ENCODE measurements around the gene TTBK1.

The TTBK1 gene

DNA sequence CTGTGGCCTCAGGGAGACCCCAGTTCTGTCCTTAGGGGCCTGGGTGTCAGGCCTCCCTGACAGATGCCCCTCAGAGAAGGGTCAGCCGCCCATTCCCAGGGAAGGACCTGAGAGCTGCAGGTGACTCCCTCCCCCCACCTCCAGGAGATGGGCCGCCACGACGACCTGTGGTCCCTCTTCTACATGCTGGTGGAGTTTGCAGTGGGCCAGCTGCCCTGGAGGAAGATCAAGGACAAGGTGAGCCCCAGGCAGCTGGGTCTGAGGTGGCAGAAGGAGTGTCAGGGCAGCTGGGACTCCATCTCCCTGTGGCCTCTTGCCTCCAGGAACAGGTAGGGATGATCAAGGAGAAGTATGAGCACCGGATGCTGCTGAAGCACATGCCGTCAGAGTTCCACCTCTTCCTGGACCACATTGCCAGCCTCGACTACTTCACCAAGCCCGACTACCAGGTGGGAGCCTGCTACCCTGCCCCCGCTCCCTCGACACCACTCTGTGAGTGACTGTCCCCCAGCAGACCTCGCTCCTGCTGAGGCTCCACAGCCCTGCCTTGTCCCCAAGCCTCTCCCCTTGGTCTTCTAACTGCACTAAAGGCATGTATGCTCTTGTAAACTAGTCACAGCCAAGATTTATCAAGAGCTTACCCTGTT, 12.2 kb downstream of the TTBK1 start:
- no peak for DNase-seq (ENCODE audit: low read depth, low spot score)

DNA sequence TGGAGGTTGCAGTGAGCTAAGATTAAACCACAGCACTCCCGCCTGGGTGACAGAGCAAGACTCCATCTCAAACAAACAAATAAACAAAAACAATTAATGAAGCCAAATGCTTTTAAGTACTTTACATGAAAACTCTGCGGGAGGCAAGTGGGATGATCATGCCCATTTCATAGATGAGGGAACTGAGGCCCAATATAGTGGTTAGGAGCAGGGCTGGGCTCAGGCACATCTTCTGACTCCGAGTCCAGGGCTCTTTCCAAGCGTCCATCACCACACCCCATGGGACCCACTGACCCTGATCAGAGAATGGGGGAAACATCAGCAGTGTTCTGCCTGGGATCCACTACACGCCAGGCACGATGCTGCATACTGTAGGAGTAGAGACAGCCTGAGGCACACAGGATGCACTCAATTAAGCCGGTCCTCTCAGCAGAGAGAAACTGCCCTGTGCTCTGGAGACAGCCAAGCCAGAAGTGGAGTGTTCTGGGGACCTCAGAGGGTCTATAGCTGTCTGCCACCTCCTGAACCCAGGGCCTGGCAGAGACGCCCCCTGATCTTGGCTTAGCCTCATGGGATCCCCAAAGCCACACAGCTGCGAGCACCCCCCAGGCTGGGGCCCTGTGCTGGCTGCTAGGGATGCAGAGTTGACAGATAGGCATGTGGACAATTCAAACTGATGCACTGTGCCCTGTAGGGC, 13.5 kb downstream of the TTBK1 start:
- DNase-seq (ENCODE audit: low read depth, low spot score) = no peak

DNA sequence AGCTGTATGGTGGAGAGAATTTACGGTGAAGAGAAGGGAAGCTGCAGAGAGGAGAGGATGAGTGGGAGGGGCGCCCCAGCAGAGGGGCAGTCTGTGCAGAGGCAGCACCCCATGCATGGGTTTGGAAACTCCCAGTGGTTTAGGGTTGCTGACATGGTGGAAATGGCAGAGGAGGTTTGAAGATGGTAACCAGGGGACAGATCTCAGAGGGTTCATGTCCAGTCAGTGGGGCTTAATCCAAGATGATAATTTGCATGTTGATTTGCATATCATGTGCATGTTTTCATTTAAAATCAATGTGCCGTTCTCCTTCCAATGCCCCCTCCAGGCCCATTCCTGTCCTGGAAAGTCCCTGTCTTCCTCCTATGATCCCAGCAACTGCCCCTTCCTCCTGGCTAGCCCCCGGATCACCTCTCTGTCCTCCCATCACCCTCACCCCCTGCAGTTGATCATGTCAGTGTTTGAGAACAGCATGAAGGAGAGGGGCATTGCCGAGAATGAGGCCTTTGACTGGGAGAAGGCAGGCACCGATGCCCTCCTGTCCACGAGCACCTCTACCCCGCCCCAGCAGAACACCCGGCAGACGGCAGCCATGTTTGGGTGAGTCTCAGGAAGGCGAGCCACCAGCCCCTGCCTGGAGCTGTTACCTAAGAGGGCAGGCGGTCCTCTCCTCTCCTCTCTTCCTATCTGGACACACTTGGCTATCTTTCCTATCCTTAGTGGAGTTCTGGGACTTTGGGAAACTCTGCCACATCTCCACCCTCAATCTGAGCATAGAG, 14.3 kb downstream of the TTBK1 start:
- DNase-seq (ENCODE audit: low read depth, low spot score) = no peak

DNA sequence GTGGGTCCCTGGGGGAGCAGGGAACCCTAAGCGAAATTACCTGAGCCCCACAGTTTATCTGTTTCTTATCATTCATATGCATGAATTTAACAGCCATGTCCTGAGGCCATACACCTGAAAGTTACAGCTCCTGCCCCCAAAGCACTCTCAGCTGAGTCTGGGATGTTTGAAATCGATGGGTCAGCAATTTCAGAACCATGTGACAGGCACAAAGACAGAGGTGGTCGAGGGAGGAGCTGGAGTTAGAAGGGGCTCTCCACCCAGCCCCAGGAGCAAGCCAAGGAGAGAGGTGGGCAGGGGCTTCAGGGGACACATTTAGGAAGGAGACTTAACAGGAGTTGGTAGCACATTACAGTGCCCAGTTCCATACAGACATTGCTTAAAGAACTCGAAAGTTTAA, 14.9 kb downstream of the TTBK1 start:
- no peak for DNase-seq (ENCODE audit: low read depth, low spot score)

DNA sequence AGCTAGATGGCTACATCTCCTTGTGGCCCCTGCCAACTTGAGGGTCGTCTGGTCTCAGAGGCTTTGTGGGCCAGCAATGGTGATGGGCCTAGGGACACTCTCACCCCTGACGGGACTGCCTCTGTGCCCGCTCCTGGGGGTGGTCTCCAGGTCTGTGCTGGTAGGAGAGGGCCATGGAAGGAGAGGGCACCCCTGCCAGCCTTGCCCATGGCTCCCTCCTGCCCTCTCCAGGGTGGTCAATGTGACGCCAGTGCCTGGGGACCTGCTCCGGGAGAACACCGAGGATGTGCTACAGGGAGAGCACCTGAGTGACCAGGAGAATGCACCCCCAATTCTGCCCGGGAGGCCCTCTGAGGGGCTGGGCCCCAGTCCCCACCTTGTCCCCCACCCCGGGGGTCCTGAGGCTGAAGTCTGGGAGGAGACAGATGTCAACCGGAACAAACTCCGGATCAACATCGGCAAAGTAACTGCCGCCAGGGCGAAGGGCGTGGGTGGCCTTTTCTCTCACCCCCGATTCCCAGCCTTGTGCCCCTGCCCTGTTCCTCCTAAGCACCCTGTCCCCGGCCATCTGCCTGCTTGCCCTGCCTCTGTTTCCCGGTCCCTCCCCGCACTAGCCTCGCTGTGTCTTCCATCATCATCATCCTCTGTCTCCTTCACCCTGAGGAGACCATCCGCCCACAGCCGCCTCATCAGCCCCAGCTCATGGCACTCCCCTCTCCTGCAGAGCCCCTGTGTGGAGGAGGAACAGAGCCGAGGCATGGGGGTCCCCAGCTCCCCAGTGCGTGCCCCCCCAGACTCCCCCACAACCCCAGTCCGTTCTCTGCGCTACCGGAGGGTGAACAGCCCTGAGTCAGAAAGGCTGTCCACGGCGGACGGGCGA, 15.8 kb downstream of the TTBK1 start:
- no peak for DNase-seq (ENCODE audit: low read depth, low spot score)

DNA sequence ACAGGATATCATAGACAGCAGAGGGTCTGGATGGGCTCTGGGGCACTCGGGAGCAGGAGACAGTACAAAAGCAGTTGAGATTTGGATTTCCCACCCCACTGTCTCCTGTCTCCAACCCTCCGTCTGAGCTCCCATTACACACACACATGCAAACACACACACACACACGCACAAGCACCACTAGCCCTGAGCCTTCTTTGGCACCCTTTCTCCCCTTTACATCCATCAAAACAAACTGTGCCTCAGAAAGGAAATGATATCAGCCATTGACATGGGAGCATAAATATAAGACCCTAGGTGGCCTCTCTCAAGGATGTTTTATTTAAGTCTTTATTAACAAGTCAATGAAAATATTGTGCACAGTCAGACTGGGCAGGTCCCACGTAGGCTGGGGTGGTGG, 17.5 kb downstream of the TTBK1 start:
- DNase-seq (ENCODE audit: low read depth, low spot score) = no peak

DNA sequence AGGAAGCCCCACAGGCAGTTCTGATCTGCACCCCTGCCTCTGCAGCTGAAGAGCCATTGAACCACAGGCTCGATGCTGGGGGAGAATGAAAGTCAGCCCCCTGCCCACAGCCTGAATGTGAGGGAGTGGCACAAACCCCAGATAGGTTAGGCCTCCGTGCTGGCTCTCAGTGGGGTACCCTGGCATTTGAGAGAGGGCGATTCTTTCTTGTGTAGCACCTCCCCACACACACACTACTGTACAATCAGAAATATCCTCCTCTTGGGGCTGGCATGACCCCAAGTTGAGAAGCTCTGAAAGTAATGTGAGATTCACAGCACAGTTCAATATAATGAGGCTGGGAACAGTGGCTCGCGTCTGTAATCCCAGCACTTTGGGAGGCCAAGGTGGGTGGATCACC, 17.9 kb downstream of the TTBK1 start:
- DNase-seq (ENCODE audit: low read depth, low spot score) = no peak

DNA sequence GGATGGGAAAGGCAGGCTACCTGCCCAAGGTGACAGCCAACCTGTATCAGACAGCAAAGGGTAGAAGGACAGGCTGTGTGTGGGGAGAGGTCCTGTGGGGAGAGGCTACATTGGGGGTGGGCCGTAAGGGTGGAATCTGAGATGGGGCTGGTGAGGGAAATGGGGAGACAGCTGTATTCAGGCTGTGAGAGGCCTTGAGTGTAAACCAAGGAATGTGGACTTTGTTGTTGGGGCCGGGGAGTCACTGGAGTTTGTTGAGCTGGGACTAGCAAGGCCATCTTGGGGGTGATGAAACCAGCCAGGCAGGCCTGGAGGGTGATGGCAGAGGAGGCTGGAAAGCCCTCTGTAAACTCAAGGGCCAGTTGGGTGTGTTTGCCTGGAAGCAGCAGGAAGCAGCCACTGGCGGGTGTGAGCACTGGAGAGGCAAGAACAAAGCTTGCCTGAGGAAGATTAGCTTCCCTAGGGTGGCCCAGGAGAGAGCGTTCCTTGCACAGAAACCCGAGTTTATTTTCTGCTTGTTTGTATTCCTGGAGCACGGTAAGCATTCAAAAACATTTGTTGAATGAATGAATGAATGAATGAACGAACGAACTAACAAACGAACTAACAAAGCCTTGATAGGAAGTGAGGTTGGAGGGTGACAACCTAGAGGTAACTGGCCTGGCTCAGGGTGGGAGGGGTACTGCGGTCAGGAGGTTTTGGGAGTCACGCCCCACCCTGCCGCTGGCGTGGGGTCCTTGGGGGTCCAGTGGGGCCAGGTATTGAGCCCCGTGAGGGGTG, 18.9 kb downstream of the TTBK1 start:
- no peak for DNase-seq (ENCODE audit: low read depth, low spot score)

DNA sequence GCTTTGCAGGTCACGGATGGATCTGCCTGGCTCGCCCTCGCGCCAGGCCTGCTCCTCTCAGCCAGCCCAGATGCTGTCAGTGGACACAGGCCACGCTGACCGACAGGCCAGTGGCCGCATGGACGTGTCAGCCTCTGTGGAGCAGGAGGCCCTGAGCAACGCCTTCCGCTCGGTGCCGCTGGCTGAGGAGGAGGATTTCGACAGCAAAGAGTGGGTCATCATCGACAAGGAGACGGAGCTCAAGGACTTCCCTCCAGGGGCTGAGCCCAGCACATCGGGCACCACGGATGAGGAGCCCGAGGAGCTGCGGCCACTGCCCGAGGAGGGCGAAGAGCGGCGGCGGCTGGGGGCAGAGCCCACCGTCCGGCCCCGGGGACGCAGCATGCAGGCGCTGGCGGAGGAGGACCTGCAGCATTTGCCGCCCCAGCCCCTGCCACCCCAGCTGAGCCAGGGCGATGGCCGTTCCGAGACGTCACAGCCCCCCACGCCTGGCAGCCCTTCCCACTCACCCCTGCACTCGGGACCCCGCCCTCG, 19.6 kb downstream of the TTBK1 start:
- no peak for DNase-seq (ENCODE audit: low read depth, low spot score)

DNA sequence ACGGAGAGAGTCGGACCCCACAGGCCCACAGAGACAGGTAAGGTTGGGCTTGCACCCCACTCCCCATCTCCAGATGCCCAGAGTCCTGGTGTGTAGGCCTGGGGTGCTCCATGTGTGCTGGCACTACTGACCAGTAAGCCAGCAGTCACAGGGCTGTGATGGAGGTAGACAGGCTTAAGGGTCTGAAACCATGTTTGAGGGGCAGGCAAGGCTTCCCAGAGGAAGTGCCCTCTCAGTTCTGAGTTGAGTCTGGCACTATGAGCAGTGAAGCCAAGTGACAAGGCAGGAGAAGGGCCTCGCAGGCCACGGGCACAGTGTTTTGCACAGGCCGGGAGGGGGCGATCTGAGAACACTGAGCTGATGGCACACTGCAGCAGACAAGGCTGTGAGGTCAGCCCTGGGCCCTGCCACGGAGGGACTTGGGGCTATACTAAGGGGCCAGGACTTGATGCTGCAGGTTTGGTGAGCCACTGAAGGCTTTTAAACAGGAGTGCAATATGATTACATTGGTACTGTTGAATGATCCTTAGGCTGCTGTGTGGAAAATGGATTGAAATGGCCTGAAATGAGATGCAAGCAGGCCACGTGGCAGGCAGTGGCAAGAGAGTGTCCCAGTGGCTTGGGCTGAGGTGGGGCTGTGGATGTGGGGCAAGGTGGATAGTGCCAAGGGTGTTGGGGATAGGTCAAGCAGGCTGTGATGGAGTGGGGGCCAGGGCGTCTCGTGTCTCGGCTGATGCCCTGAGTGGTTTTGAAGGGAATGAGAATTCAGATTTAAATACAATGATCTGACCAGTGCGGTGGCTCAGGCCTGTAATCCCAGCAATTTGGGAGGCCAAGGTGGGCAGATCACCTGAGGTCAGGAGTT, 20.3 kb downstream of the TTBK1 start:
- DNase-seq (ENCODE audit: low read depth, low spot score) = no peak

DNA sequence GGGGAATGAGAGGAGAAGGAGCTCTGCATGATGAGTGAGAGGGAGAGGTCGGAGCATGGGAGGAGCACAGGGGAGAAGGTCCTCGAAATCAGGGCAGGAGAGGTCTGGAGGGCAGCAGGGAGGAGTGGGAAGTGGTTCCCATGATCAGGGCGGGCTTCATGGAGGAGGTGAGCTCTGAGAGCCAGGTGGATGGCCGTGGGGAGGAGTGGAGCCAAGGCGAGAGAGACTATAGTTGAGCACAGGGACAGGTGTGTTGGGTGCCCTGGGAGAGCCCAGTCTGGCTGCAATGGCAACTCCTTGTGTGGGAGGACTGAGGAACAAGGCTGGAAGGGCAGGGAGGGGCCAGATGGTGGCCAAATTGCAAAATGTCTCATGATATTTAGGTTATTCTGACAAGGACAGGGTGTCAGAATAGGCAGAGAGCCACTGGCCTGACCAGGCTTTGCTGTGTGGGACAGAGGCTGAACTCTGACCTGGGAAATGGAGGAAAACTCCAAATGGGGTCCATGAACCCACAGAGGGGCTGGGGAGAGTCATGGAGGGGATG, 21.4 kb downstream of the TTBK1 start:
- DNase-seq (ENCODE audit: low read depth, low spot score) = no peak

DNA sequence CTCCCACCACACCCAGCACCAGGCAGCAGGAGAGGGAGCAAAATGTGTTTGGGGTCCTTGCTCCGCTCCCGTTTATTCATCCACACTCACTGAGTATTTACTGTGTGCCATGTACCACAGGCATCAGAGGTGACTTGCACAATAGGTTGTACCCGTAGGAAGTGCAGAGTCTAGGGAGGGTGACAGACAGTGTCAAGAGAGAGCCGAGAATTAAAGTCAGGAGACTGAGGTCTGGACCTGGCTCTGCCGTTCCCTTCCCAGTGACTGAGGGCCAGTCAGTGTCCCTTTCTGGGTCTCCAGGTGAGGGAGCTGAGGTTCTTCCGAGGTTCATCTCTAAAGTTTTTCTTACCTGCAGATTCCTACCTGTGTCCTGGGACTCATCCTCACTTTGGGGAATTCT, 22.3 kb downstream of the TTBK1 start:
- no peak for DNase-seq (ENCODE audit: low read depth, low spot score)

DNA sequence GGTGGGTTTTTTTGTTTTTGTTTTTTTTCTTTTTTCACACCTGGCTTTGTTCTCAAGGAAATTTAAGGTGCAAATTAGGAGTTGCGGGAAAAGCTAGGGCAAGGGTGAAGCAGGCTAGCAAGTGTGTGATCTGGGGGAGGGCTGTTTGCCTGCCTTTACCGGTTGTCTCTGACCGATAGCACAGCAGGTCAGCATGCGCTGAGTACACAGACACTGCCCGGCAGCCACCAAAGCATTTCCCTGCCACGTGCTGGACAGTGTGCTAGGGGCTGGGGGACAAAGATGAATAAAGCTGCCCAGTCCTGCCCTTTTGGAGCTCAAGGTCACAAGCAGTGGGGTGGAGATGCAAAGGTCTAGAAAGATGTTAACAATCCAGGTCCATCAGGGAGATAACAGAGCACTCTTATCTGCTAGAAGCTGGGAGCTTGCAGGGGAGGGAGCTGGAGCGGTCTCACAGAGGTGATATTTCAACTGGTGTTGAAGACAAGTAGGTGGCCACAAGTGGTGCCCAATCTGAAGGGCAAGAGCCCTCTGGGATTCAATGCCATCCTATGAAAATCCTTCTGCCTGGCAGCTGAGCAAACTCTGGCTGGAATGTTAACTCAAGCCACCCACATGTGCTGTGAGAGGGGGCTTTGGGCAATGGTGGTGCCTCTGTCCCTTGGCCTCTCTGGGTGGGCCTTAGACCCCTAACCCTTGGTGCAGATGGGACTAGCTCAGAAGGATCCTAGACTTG, 24.5 kb downstream of the TTBK1 start:
- DNase-seq (ENCODE audit: low read depth, low spot score) = no peak

DNA sequence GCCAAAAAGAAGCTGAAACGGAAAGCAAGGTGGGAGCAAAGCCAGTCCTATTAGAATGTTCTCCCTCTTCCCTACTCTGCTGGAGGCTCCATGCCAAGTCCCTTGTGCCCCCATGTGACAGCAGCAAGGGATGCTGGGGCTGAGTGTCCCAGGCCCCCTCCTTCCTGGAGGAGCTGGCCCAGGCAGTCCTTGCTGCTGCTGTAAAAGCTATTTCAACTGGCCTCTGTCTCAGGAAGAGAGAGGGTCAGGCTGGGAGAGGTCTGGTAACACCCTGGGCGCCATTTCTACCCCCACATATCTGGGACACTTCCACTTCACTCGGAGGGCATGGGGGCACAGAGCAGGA, 25.0 kb downstream of the TTBK1 start:
- DNase-seq (ENCODE audit: low read depth, low spot score) = no peak

DNA sequence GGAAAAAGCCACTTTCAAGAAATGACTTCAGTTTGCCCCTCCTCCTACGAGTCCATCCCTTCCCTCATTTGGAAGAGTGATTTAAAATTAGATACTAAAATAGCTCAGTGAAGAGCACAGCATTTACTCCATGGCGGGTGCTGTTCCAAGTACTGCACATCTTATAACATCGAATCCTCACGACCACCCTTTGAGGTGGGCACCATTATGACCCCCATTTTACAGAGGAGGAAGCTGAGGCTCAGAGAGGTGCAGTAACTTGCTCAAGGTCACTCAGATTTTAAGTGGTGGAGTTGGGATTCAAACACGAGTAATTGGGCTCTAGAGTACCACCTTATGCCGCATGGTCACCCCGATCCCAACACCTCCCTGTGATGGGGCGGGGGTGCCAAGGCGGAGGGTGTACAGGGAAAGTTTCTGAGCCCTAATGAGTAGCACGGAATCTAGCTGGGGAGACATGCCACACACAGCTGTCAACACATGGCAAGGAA, 25.5 kb downstream of the TTBK1 start:
- no peak for DNase-seq (ENCODE audit: low read depth, low spot score)

DNA sequence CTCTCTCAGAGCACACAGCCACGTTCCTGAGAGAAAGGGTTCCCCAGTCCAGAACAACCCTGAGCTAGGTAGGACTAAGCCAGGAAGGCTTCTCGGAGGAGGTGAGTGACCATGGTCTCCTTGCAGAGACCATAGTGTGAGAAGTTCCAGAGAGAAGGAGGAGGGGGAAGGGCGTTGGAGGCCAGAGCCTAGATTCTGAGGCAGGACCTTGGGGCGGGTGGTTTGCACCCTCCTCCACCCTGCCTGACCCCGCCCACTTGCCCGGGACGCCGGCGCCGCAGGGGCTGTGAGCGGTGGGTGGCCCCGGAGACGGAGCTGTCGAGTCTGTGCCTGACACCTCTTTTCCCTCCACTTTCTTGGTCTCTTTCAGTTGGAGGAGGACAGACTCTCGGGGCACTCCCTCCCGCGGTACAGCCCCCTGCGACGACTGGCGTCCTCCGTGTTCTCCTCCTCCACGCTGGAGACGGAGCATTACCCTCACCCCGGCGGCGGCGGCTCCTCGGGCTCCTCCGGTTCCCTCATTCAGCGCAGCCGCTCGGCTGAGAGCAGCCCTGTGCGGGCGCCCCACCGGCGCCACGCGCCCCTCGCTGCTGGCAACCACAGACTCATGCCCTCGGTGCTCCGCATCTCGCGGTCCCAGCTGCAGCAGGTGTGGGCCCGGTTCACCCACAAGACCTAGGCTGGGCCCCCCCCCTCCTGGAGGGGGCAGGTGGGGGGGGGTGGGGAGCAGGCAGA, 26.2 kb downstream of the TTBK1 start:
- DNase-seq (ENCODE audit: low read depth, low spot score) = no peak

DNA sequence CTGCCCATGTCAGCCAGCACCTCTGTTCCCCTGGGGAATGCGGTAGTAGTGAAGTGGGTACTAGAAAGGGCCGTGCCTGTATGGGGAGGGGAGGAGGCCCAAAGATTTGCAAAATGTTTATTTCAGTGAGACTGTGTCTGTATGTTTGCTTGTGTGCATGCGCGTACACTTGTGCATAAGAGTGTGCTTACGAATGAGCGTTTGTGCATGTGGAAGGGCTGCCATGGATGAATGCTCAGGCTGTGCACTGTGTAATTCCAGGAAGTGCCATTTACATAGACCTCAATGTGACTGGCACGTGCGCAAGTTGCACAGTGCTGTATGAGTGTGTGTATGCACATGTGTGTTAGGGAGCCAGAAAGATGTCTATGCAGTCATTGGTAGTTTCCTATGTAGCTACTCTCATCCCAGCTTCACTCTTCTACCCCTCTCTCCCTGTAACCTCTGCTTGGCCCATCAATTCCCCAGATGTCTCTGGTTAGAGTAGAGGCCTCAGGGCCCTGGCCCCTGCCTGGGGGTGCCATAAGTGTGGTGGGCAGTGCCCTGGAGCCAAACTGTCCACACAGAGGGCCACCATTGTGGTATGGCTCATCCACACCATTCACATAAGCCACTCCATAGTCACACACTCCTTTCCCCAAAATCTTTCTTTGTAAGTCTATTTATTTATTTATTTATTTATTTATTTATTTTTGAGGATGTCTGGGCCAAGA, 28.0 kb downstream of the TTBK1 start:
- DNase-seq (ENCODE audit: low read depth, low spot score) = no peak
